ENCODE data around the gene MRM2.

GRCh38 chr7:2204446-2204845 lies 37.6 kb downstream of the MRM2 start:
- TF ChIP-seq CTCF (conservative IDR thresholded peaks at IDR 0.05; ENCODE audit: low read length) (no peak), EZH2phosphoT487 (IDR thresholded peaks at IDR 0.05; ENCODE audit: borderline replicate concordance, low read depth, low read length) (no peak)

Data from OCI-LY7 (cell line).